GM21515 (cell line): ENCODE measurements around the gene KCNAB2.

Experiments used
- ATAC-seq: cut with Tn5 transposase; IDR thresholded peaks from one replicate; pipeline ENCODE4 v1.9.1; 2021; ENCODE audit not compliant: unreplicated experiment

KCNAB2 gene

GRCh38 chr1:6045561-6045960, at the start of gene KCNAB2:
KCNAB2 (plus strand) TSS chr1:6045888; CDS start chr1:6051537, 5,649 bp downstream.
- ATAC-seq: no peak

GRCh38 chr1:5996641-5997270, 48.9 kb upstream of the KCNAB2 start:
- no peak for ATAC-seq

- ATAC-seq: no peak
Observed at GRCh38 chr1:5997316-5997715, 48.4 kb upstream of the KCNAB2 start.

- ATAC-seq: no peak
Observed at GRCh38 chr1:5998051-5998905, 47.4 kb upstream of the KCNAB2 start.

- ATAC-seq: no peak
Observed at GRCh38 chr1:5998906-5999301, 46.8 kb upstream of the KCNAB2 start.

- ATAC-seq: no peak
Observed at GRCh38 chr1:5999711-6000443, 45.8 kb upstream of the KCNAB2 start.

GRCh38 chr1:6000444-6001288, 45.0 kb upstream of the KCNAB2 start:
- no peak for ATAC-seq

GRCh38 chr1:6001992-6002576, 43.6 kb upstream of the KCNAB2 start:
- no peak for ATAC-seq

- no peak for ATAC-seq
Observed at GRCh38 chr1:6002714-6003501, 42.8 kb upstream of the KCNAB2 start.

GRCh38 chr1:6003568-6004411, 41.9 kb upstream of the KCNAB2 start:
- ATAC-seq: no peak

GRCh38 chr1:6004412-6005123, 41.1 kb upstream of the KCNAB2 start:
- ATAC-seq: no peak

- ATAC-seq: no peak
Observed at GRCh38 chr1:6005276-6005917, 40.3 kb upstream of the KCNAB2 start.

GRCh38 chr1:6006882-6007281, 38.8 kb upstream of the KCNAB2 start:
- ATAC-seq: no peak

- no peak for ATAC-seq
Observed at GRCh38 chr1:6007318-6008083, 38.2 kb upstream of the KCNAB2 start.

GRCh38 chr1:6008084-6008415, 37.6 kb upstream of the KCNAB2 start:
- ATAC-seq: no peak

- no peak for ATAC-seq
Observed at GRCh38 chr1:6008696-6009095, 37.0 kb upstream of the KCNAB2 start.
